NCI-H748 (cell line): Measurements from ENCODE around the gene FICD.
"Not testable (repeated sequence)": the region's sequence is repeated elsewhere in the genome, so short reads cannot be mapped to it uniquely, and the experiment has no call there.

ENCODE experiments used
- DNase-seq: peaks from one replicate; lab custom pipeline; 2025; ENCODE audit not compliant: unreplicated experiment; lab: John Stamatoyannopoulos, UW

FICD gene

DNA sequence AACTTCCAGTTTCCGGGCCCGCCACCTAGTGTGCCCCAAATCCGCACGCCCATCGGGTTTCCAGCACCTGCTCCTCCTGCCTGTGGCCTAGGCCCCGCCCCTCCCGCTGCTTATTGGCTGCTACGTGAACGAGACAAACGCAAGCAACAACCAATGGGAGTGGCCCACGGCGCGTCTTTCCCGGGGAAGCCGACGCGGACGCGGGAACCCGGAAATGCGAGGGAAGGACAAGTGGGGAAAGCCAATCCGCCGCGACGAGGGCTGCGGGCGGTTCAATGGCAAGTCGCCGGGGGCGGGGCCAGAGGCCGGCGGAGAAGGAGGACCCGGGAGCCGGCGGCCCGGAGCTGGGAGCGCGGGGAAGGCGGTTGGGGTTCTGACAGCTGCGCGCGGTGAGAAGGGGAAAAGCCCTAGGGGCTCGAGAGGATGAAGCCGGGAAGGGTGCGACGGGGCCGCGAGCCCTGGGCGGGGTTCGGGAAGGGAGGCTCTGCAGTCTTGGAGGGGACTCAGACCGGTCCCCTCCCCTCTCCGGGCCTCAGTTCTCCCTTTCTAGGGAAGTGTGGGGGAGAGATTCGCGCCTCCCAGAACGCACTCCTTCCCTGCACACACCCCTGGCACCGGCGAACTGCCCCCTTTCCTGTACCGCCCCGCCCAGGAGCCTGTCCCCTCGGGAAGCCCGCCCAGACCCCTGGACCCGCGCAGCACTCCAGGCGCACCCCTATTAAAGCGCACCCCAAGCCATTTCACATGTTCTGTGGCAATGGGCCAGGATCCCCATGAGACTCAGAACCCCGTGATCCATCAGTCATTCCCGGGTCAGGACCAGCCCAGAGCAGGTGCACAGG lies at the start of gene FICD:
Gene FICD, plus strand, starts transcription at position 305 of the 842 bp plus-strand sequence. CDS start 1,696 bp downstream, outside the sequence.
- DNase-seq: peak; percentile 99

DNA sequence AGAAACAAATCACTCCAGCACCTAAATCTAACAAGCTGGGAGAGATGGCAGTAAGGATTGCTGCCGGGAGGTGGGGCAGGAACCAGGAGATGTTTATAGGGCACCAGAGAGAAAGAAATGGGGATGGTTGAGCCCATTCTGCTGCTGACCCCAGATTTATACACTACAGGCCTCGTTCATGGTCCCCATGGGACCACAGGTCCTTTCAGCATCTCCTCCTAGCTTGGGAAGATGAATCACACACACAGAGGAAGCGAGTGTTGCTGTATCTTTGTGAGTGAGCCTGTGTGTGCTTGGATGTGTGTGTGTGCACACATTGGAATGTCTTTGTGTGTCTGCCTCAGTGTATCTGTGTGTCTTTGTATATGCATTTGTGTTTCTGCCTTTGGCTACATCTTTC lies 49.7 kb upstream of the FICD start:
- no peak for DNase-seq

DNA sequence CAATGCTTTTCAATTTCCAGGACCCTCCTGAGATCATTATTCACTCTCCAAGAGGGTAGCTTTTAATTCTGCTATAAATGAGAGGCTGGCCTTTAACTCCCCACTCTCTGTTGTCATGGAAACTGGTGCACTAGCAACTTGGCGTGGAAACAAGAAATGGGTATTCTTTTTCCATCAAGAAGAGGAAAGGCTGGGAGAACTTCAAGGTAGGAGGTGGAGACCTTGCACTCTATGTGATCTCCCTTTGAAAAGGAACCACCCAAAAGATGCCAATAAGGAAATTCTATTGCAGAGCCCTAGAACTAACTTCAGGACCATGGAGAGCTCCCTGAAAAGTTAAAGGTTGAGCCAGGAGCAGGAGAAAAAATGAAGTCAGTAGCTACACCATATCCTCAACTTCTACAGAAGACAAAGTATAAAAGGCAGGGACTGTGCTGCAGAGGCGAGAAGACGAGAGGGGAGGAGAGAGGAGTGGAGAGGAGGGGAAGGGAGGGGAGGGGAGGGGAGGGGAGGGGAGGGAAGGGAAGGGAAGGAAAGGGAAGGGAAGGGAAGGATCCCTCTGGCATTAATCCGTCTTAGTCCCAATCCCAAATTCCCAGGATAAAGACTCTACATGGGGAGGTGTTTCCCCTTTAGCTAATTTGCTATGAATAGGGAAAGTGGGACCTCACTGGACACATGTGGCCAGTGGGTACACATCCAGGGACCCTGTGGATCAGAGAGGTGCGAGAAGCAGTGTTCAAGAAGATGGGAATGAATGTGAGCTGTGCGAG lies 46.7 kb upstream of the FICD start:
- peak; percentile 22 for DNase-seq

DNA sequence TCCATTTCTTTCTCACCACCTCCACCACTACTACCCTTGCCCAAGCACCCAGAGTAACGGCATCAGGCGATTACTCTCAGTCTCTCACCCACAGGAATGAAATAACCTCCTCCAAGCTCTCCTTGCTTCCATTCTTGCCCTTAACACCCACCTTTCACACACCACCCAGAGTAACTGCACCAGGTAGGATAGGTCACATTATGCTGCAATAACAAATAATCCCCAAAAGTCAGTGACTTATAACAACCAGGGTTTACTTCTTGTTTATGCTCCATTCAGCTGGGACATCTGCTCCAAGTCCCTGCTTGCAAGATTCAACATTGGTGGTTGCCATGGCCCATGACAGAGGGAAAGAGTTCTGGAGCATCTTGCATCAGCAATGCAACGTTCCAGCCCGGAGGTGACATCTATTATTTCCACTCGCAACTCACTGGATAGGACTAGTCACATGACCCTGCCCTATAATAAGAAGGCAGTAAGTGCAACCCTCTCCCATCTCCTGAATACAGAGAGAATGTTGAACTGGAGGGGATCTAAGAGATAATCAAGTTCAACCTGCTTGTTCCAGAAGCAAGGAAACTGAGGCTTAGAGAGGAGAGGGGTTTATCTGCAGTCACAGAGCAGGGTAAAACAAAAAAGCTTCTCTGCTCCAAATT lies 41.5 kb upstream of the FICD start:
- DNase-seq: no peak

DNA sequence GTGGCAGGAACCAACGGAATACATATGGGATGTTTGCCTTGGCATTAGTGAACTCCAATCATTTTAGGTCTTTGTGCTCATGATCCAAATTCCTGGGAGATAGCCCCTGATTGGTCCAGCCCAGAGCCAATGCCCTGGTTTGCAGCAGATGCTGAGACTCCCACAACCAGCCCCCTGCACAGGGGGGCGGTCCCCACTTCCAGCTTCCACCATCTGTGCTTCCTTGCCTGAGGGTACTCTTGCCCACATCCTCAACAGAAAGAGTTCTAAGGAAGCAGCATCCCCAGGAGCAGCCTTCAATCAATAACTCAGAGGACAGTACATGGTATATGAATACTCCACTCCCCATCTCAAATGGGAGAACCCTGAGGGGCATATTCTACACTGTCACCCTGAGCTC lies 39.7 kb upstream of the FICD start:
- no peak for DNase-seq

DNA sequence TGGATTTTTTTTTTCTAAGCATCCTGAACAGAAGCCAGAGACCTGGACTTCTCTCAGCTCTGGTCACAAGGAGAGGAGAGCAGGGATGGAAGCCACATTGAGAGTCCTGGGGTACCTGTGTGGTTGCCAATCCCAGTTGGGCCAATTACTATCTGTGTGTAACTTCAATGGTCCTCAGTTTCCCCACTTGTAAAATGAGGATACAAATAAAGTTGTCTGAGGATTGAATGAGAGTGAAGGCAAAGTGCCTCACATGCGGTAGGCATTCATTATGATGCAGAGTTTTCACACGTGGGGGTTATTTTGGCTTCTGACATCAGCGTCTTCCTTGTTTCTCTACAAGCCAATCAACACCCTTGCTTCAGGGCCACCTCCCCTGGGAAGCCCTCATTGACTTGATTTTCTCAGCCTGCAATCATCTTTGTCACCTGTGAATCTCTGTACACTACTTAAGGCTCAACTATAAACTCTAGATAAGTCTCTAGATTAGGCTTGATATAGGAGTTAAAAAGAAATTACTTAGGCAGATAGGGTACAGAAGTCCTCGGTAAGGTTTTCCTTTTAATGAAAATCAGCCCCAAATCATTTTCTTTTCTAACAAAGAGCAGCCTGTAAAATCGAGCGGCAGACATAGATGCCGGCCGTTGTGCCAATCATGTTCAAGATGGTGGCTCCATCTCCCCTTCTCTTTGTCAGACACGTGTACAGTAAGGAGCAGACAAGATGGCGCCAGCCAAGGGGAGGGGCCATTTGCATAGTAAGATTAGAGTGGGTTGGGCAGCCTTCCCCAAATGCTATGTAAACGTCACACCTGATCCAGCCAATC lies 37.8 kb upstream of the FICD start:
- no peak for DNase-seq

DNA sequence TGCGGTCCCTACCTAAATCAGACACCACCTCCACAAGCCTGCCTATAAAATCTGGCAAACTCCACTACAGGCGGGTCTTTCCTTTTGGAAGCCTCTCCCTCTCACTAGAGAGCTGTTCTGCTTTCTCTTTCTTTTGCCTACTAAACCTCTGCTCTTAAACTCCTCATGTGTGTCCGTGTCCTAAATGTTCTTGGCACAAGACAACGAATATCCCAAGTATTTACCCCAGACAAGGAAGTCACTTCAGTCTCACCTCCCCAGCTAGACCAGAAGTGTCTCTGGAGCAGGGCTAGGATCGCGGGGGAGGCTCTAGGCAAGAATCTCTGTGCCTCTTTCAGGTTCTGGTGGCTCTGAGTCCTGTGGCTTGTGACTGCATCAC lies 37.2 kb upstream of the FICD start:
- DNase-seq: no peak

DNA sequence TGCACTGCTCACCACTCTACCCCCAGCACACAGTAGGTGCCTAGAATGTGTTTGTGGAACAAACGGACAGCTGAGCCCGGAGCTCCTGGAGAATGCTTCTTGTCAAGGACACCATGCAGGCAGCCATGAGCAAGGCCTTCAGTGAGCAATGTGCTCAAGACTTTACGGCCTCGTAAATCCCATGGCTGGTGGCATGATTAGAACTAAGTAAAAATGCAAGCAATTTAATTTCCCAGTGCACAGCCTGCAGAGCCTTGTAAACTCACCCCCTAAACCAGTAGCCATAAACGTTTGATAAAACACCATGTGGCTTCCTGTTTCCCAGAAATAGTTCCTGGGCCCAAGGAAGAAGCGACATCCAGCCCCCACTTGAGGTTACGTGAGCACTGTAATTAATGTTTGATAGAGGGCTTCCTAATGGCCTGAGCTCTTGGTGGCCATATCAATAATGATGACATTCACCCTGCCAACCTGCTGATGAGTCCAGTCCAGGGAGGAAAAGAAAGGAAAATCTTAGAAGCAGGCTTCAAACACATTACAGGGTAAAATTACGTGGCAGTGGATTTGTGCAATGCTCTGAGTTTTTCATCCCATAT lies 36.4 kb upstream of the FICD start:
- DNase-seq: no peak

DNA sequence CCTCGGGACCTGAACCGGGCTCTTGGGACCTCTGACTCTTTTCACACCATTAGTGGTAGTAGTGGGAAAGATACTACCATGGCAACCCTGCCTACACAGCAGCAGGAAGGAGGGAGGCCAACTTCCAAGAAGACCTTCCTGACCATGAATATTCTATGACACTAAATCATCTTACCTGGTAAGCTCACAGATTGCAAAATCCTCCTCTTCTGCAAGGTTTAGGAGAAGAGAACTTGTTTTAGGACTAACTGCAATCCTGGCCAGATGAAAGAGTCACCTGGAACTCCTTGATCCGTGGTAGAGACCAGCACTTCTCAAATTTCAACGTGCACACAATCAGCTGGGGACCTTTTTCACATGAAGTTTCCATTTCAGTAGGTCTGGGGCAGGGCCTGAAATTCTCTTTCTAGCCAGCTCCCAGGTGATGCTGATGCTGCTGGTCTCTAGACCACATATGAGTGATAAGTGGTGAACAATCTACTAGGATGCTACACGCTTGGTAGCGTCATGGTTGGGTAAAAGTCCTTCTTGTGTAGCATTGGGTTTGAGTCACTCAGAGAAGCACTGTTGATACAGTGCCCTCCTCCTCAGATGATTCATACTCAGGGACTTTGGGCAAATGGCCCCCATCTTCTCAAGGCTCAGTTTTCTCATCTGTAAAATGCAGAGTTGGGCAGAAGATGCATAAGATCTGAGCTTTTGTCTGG lies 35.6 kb upstream of the FICD start:
- no peak for DNase-seq

DNA sequence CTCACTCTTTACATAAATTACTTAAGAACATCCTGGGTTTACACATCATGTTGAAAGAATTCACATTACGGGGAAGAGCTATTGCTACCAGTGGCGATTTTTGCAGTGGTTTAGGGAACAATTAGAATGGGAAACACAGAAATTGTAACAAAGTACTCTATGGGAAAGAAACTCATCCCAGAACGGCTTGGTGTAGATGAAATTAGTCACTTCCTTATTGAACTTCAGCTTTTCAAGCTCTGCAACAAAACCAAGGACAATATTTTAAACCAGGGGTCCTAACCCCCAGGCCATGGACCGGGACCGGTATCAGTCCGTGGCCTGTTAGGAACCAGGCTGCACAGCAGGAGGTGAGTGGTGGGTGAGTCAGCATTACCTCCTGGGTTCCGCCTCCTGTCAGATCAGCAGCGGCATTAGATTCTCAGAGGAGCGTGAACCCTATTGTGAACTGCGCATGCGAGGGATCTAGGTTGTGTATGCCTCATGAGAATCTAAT lies 32.3 kb upstream of the FICD start:
- no peak for DNase-seq

DNA sequence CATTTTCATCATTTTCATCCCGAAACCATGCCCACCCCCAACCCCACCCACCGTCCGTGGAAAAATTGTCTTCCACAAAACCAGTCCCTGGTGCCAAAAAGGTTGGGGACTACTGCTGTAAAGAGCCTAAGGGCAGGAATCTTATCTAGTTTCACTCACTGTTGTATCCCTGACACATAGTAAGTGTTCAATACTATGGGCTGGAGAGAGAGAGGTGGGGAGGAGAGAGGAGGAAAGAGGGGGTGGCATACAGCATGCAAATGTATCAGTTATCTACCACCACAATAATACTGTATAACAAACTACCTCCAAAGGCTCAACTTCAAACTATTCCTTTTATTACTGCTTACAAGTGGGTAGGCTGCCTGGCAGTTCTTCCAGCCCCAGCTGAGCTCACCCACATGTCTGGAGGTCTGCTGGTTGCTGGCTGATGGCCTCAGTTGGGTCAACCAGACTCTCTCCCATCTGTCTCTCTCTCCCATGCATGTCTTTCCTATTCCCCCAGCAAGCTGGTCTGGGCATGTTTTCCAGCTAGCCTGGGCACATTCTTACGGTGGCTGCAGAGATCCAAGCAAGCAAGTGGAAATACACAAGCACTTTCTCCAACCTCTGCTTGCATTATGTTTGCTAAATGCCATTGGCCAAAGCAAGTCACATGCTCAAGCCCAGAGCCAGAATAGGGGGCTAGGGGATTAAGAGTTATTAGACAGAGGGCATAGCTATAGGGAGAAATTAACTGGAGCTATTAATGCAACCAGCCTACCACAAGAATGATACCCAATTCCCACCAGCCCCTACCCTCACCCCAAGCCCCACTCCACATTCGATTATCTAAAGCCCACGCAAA lies 31.6 kb upstream of the FICD start:
- DNase-seq: no peak

DNA sequence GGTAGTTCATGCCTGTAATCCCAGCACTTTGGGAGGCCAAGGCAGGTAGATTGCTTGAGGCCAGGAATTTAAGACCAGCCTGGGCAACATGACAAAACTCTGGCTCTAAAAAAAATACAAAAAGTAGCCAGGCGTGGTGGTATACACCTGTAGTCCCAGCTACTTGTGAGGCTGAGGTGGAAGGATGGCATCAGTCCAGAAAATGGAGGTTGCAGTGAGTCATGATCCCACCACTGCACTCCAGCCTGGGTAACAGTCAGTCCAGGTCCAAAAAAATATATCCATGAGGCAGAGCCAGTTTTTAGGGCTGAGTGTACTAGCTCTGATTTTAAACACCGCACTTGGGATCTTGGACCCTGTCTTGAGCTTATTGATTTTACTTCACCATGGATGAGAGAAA lies 30.6 kb upstream of the FICD start:
- no peak for DNase-seq

DNA sequence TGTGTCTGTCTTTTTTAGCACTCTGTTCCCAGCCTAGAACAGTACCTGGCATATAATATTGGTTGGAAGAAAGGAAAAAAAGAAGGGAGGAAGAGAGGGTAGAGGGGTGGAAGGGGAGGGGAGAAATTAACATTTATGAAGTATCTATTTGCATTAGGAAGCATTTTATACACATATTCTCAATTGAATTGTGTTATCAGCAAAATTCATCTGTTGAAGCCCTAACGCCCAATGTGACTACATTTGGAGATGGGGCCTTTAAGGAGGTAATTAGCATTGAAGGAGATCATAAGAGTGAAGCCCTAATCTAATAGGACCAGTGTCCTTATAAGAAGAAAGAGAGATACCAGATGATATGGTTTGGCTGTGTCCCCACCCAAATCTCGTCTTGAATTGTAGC lies 30.2 kb upstream of the FICD start:
- DNase-seq: no peak

DNA sequence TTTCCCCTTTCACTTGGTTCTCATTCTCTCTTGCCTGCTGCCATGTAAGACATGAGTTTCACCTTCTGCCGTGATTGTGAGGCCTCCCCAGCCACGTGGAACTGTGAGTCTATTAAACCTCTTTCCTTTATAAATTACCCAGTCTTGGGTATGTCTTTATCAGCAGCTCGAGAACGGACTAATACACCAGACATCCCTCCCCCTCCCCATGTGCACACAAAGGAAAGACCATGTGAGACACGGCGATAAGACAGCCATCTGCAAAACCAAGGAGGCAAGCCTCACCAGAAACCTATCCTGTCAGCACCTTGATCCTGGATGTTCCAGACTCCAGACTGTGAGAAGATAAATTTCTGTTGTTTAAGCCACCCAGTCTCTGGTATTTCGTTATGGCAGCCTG lies 29.7 kb upstream of the FICD start:
- not testable (repeated sequence) for DNase-seq

DNA sequence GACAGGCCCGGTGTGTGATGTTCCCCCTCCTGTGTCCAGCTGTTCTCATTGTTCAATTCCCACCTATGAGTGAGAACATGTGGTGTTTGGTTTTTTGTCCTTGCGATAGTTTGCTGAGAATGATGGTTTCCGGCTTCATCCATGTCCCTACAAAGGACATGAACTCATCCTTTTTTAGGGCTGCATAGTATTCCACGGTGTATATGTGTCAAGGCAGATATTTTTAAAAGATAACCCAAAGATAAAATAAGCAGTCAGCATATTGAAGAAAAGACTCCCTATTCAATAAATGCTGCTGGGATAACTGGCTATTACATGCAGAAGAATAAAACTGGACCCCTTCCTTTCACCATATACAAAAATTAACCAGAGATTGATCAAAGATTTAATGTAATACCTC lies 28.0 kb upstream of the FICD start:
- DNase-seq: not testable (repeated sequence)

DNA sequence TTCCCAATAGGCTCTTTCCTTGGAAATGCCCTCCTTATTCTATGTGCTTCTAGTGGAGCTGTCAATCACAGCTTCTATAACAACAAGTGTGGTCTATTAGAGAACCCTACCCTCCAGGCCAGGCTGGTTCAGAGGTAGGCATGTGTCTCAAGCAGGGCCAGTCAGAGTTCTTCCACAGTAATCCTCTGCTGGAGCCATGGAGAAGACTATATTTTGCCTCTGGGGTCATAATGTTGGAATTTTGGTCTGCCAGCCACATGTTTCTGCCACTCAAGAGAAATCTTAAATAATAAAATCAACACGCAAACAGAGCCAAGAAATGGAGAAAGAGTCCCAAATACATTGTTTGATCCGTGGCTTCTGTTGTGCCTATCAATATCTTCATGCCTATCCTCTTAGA lies 23.8 kb upstream of the FICD start:
- no peak for DNase-seq

DNA sequence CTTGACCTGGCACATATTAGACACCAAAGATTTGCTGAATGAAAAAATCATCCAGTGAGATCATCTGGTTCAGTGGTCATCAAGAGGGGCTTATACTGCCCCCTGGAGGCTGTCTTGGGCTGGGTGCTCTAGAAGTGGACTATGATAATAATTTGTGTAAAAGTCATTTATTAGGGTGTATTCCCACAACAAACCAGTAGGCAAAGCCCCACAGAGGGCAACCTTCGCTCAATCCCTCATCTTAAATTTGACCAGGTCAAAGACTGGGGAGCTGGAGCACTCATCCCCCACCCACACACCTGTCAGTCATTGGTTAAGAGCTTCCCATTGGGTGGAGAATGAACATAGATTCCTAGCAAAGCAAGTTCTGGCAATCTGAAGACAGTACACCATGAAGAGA lies 20.0 kb upstream of the FICD start:
- peak; percentile 14 for DNase-seq

DNA sequence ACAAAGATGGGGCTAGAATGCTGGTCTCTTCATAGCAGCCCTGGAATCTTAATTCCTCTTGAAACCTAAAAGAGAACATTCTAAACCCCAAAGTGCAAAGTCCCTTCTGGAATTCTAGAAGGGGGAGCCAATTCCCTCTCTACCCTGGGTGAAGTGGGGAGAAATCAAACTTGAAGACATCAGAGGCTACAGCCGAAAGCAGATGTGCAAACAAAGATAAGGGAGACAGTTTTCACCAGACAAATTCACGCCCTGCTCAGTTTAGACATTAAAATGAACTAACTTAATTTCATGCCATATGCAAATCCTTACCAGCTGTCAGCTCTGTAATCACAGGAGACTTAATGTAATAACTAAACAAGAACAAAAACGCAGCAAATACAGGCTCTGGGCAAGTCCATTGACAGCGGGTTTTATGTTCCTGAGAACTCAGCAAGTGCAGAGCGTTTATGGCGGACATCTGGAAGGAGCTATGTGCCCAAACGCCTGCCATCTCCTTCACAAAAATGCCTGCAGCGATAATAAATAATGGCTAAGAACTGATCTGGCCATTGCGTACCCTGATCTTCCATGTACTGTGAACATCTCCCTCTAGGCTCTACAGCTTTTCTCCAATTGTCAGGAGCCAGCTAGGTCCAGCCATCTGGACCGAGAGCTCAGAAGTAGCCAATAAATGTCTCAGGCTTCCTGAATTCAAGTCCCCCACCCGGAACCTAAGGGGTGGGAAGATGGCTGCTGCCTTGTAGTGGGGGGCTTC lies 19.1 kb upstream of the FICD start:
- no peak for DNase-seq
